ENCODE results near the gene ATP6V0A4.
"Not testable (repeated sequence)": the region's sequence is repeated elsewhere in the genome, so short reads cannot be mapped to it uniquely, and the experiment has no call there.

ATP6V0A4 gene

GRCh38 chr7:138797715-138798320 lies at the start of gene ATP6V0A4, which contains the start of gene TMEM213:
Gene ATP6V0A4, minus strand, starts transcription at chr7:138798196. Its CDS starts 26,949 bp downstream, at chr7:138771247.
Gene TMEM213, plus strand, starts transcription at chr7:138797994. Its CDS starts 111 bp downstream, at chr7:138798105.
- DNase-seq: peak; percentile 49

DNA sequence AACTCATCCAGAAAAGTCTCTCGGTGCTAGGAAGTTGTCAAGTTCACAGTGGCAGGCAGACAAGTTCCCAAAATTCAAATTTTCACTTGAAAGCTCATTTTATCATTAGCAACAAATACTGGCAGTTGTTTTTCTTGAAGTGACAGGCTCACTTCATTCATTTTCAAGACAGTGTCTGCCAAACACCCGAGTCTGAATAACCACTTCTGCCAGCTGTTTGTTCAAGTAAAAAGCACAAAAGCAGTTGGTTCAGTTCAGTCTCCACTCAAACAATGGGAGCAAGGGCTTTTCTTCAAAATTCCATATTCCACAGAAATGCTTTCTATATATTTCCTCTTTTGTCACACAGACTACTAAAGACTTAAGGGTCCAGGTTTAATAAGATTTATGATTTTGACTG lies 47.7 kb upstream of the ATP6V0A4 start:
- DNase-seq: no peak

GRCh38 chr7:138843632-138844580 lies 45.9 kb upstream of the ATP6V0A4 start:
- DNase-seq: no peak

- DNase-seq: no peak
Observed at GRCh38 chr7:138842111-138842510, 44.1 kb upstream of the ATP6V0A4 start.

DNA sequence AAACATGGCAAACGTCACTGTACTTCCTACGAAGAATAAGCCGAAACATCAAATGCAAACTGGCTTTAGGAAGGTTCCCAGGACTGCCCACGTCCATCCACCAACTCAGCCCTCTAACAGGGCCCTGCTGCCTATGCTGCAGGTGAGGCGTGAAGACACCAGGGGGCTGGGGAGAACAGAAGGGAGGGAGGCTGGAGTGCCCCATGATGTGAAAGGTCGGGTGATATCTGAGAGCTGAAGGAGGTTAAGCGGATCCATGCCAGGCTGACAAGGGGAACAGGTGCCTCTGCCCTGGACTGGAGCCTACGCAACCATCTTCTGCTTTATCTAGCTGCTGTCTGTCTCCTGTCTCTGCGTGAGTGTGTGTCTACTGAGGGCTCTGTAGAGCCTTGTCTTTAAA lies 40.2 kb upstream of the ATP6V0A4 start:
- peak; percentile 47 for DNase-seq

DNA sequence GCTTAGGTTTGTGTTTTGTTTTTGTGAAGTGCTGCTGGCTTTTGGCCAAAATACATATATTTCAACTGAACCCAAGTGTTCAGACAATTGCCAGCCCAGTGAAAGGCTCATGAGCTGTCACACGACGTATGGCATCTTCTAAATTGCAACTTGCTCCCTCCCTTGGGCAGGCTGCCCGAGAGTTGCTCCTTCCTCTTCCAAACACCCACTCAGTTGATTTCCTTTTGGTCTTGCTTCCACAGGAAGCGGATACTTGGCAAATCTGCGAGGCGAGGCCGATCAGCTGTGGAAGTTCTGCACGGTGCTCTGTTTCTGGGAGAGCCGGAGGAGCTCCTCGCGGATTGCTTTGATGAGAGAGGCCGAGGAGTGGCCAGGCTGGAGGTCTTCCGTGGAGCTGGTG lies 39.6 kb upstream of the ATP6V0A4 start:
- peak; percentile 90 for DNase-seq

- DNase-seq: no peak
Observed at GRCh38 chr7:138835087-138835486, 37.1 kb upstream of the ATP6V0A4 start.

- no peak for DNase-seq
Observed at GRCh38 chr7:138834583-138834982, 36.6 kb upstream of the ATP6V0A4 start.

GRCh38 chr7:138833596-138833995 lies 35.6 kb upstream of the ATP6V0A4 start:
- DNase-seq: no peak

GRCh38 chr7:138832966-138833365 lies 35.0 kb upstream of the ATP6V0A4 start:
- no peak for DNase-seq

DNA sequence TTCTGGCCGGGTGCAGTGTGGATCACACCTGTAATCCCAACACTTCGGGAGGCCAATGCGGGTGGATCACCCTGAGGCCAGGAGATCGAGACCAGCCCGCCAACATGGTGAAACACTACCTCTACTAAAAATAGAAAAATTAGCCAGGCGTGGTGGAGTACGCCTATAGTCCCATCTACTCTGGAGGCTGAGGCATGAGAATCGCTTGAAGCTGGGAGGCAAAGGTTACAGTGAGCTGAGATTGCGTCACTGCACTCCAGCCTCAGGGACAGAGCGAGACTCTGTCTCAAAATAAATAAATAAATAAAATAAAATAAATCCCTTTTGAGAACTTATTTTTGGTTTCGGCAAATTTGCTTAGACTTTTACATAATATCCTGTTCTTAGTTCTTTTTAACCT lies 31.3 kb upstream of the ATP6V0A4 start:
- DNase-seq: no peak

DNA sequence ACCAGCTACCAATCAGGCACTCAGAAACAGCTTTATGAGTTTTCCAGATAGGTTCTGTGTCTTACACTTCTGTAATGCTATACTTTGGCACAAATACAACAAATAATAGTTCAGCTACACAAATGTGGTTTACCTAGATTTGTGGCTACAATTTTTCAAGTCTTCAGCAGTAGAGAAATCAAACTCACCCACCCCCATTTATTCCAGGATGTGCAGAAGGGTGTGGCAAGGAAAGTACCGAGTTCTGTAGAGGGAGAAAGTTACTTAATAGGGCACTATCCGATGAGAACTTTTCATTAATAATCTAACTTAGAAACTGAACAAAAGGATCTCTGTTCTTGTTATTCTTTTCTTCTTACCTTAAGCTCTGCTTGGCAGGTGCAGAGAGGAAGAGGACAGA lies 30.3 kb upstream of the ATP6V0A4 start:
- no peak for DNase-seq

GRCh38 chr7:138825049-138825721 lies 27.2 kb upstream of the ATP6V0A4 start:
- DNase-seq: no peak

DNA sequence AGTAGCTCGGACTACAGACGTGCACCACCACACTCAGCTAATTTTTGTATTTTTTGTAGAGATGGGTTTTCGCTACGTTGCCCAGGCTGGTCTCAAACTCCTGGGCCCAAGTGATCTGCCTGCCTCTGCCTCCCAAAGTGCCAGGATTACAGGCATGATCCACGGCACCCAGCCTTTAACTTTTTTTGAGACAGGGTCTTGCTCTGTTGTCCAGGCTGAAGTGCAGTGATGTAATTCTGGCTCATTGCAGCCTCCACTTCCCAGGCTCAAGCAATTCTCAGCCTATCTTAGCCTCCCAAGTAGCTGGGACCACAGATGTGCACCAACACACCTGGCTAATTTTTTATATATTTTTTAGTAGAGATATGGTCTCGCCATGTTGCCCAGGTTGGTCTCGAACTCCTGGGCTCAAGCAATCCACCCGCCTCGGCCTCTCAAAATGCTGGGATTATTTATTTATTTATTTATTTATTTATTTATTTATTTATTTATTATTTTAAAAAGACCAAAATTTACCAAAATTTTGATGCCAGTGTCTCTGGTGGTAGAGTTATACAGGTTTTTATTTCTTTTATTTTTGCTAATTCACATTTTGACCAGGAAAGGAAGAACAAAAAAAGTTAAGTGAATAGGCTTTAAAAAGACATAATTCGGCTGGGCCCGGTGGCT lies 25.0 kb upstream of the ATP6V0A4 start:
- no peak for DNase-seq

- no peak for DNase-seq
Observed at GRCh38 chr7:138821912-138822311, 23.9 kb upstream of the ATP6V0A4 start.

DNA sequence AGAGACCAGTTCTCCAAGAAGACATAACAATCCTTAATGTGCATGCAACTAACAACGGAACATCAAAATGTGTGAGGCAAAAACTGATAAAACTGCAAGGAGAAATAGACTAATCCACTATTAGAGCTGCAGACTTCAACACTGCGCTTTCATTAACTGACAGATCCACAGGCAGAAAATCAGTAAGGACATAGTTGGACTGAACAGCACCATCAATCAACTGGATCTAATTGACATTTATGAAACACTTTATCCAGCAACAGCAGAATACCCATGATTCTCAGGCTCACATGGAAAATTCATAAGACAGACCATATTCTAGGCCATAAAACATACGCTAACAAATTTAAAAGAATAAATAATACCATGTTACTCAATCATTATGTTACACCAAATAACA lies 21.6 kb upstream of the ATP6V0A4 start:
- DNase-seq: no peak

DNA sequence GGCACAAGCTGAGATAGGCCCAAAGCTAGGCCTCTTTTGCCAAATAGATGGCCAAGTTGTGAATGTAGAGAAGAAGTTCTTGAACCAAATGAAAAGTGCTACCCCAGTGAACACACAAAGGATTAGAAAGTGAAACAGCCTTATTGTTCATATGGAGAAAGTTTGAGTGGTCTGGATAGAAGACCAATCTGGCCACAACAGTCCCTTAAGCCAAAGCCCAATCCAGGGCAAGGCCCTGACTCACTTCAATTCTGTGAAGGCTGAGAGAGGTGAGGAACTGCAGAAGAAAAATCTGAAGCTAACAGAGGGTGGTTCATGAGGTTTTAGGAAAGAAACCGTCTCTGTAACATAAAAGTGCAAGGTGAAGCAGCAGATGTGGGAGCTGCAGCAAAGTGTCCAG lies 18.7 kb upstream of the ATP6V0A4 start:
- no peak for DNase-seq

- DNase-seq: no peak
Observed at GRCh38 chr7:138814816-138815332, 16.9 kb upstream of the ATP6V0A4 start.

DNA sequence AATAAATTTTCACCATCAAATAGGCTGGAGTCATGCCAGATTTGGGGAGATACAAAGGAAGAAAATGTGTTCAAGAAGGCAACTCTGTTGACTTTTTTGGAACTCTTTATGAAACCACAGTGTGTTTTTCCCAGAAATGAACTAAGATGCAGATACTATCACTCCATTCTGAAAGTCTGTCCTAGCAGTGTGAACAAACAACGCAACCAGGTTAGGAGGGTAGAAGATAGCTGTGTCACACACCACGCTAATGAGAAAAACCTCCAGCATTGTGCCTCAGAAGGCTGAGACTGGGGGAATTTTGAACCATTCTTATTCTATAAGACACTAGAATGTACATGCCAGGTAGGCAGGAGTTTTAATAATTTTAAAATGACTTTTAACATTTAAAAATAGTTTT lies 15.9 kb upstream of the ATP6V0A4 start:
- no peak for DNase-seq

- not testable (repeated sequence) for DNase-seq
Observed at GRCh38 chr7:138811327-138811726, 13.3 kb upstream of the ATP6V0A4 start.

GRCh38 chr7:138809346-138809745 lies 11.3 kb upstream of the ATP6V0A4 start:
- no peak for DNase-seq

- DNase-seq: no peak
Observed at GRCh38 chr7:138804618-138805017, 6.6 kb upstream of the ATP6V0A4 start.

GRCh38 chr7:138802706-138803105 lies 4.7 kb upstream of the ATP6V0A4 start:
- DNase-seq: no peak
